SIG-M5 treated with dmso at 0.1 percent for 504 hours (cell line): ENCODE measurements around the gene SYVN1.

Experiments
- DNase-seq: peaks from one replicate; lab custom pipeline; 2025; ENCODE audit not compliant: unreplicated experiment; lab: John Stamatoyannopoulos, UW

Gene SYVN1

GRCh38 chr11:65112546-65113360 is 21.6 kb downstream of the SYVN1 start:
- peak; percentile 59 for DNase-seq

- peak; percentile 86 for DNase-seq
Observed at GRCh38 chr11:65111744-65112545, 22.4 kb downstream of the SYVN1 start, which contains the start of gene TM7SF2. Gene TM7SF2, plus strand, starts transcription at chr11:65111872. Its CDS starts 144 bp downstream, at chr11:65112016.

DNA sequence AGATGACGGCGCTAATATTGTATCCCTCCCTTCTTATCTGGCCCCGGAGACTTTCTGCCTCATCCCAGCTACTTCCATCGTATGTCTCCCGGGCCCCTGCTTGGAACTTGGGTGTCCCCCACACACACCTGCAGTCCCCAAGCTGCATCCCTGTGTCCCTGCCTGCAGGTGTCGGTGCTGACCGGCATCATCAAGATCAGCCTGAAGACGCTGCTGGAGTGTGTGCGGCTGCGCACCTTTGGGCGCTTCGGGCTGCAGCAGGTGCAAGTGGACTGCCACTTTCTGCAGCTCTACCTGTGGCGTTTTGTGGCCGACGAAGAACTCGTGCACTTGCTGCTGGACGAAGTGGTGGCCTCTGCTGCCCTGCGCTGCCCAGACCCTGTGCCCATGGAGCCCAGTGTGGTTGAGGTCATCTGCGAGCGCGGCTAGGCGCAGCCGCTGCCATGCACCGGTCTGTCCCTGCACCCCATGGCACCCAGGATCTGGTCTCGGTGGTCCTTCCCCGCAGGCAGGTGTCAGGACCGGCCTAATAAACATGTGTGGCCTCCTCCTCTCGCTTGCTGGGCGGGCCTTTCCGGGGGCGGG is 23.1 kb downstream of the SYVN1 start:
- DNase-seq: no peak

DNA sequence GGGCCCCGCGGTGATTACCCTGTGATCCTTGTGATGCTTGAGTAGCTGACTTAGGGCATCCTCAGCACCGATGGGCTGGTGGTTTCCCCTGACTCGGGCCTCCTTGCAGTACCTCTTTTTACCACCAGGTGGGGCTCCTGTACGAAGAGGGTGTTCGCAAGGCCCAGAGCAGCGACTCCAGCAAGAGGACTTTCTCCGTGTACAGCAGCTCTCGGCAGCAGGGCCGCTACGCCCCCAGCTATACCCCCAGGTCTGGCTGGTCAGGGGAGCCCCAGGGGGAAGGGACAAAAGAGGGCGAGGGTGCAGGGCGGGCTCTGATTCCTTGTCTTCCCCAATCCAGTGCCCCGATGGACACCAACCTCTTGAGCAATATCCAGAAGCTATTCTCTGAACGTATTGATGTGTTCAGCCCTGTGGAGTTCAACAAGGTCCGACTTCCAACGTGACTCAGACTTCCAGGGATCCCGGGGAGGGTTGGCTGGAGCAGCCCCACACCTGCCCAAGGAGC is 23.9 kb downstream of the SYVN1 start:
- peak; percentile 82 for DNase-seq

DNA sequence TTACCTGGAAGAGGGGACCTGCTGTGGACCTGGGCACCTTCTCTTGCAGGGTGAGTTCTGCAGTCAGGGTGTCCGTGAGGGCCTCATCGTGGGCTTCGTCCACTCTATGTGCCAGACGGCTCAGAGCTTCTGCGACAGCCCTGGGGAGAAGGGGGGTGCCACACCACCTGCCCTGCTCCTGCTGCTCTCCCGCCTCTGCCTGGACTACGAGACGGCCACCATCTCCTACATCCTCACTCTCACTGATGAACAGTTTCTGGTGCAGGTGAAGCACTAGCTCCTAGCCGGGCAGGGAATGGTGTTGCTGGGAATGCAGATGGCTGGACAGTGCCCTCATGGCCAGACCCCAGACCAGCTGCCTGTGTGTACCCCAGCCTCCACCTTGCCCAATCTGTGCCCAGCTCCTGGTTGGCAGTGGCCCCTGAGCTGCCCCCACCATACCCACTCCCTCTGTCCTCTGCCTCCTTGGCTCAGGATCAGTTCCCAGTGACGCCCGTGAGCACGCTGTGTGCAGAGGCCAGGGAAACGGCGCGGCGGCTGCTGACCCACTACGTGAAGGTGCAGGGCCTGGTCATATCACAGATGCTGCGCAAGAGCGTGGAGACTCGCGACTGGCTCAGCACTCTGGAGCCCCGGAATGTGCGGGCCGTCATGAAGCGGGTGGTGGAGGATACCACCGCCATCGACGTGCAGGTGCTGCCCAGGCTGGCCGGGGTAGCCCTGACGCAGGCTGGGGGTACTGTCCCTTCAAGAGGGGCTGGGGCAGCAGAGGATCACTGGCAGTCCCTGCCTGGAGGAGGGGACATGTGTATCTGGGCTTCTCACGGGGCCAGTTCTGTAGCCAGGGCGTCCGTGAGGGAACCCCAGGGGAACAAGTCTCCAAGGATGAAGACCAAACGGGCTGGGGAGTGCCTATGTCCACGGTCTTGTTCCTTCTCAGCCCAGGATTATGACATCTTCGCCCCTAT is 24.8 kb downstream of the SYVN1 start:
- no peak for DNase-seq

GRCh38 chr11:65108469-65109123 is 25.7 kb downstream of the SYVN1 start:
- DNase-seq: peak; percentile 37

- DNase-seq: no peak
Observed at GRCh38 chr11:65107751-65108468, 26.4 kb downstream of the SYVN1 start.

DNA sequence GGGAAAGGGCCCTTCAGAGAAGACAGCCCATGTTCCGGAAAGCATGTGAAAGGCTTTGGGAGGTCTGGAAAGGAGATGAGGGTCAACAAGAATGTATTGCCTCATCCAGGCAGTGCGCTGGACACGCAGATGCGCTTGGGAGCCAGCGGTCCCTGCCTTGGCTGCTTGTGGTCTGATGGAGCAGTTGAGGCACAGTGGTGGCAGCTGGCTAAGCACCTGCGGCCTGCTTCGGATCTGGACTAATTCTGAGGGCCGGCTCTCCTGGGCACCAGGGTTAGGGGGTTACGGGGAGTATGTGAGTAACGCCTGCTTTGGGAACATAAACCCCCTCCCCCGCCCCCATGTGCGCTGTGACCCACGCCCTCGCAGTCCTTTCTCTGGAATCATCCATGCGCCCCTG is 27.2 kb downstream of the SYVN1 start:
- DNase-seq: no peak

DNA sequence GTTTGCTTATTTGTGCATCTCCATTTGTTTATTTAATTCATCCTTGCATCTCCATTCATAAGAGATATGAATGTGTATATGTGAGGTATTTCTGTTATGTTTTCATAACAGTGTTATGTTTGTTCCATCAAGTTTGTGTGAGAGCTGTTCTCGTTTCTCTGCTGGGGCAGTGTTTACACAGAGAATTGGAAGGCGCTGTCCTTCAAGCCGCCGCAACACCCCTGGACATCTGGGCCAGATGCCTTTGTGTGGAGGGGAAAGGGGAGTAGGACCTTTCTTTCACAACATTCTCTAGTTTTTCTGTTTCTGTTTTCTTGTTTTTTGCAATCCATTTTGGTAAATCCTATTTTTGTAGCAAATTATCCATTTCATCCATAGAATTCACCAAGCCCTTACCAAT is 29.7 kb downstream of the SYVN1 start:
- DNase-seq: no peak

GRCh38 chr11:65103476-65103875 is 30.8 kb downstream of the SYVN1 start:
- no peak for DNase-seq

DNA sequence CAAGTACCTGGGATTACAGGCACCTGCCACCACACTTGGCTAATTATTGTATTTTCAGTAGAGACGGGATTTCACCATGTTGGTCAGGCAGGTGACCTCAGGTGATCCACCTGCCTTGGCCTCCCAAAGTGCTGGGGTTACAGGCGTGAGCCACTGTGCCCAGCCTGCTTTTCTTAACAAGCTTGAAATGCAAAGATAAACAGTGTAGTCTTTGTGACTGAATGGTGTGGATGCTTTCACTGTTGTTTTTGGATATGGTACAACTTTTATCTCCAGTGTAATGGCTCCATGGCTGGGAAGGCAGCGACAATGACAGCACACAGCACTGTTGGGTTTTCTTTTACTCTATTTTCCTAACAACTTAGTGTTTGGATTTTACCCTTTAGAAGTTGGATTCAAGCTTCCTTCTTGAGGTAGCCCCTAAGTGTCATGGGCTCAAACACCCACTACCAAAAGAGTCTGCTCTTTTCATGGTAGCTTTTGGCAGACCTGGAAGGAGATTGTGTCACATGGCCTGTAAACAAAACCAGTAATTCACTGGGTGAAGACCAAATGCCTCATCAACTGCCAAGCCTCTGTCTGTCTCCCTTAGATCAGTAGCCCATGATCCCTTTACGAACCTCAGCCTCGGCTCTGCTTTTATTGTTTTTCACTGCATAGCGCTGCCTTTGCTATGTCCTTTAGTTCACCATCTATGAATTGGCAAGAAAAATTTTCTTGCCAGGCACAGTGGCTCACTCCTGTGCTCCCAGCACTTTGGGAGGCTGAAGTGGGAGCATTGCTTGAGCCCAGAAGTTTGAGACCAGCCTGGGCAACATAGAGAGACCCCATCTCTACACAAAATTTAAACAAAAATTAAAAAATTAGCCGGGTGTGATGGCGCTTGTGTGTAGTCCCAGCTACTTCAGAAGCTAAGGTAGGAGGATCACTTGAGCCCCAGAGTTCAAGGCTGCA is 31.9 kb downstream of the SYVN1 start:
- DNase-seq: no peak

GRCh38 chr11:65100674-65101350 is 33.5 kb downstream of the SYVN1 start:
- no peak for DNase-seq

- no peak for DNase-seq
Observed at GRCh38 chr11:65096926-65097325, 37.4 kb downstream of the SYVN1 start.

DNA sequence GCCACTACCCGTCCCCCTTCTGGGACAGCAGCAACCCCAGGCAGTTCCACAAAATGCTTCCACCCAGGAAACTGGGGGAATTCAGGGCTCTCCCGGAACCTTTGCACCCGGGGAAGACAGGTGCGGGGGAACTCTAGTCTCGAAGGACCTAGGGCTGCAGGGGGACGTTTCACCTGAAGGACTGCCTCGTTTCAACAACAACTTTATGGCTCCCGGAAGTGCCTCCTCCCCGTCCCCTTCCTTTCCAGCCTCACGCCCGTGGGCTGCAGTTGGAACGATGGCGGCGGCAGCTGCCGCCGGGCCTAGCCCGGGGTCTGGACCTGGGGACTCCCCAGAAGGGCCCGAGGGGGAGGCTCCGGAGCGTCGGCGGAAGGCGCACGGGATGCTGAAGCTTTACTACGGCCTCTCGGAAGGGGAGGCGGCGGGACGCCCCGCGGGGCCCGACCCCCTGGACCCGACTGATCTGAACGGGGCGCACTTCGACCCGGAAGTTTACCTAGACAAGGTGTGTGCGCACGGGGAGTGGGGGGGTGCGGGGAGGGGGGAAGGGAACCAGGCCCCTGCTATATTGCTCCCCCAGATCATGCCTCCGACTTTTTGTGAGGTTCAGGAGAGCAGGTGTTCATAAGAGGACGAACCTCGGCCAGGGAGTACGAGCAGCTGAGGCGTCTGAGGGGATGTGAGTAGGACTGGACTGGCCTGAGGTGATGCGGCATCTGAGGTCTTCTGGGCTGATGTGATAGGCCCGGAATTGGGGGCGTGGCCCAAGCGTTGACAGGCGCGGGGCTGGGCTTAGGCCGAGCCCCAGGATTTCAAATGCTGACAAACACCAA is 38.1 kb downstream of the SYVN1 start, which contains the start of gene VPS51:
TSS of gene VPS51 (plus strand) at position 241 of the 833 bp plus-strand sequence. CDS start at position 278, 37 bp downstream.
- peak; percentile 90 for DNase-seq

DNA sequence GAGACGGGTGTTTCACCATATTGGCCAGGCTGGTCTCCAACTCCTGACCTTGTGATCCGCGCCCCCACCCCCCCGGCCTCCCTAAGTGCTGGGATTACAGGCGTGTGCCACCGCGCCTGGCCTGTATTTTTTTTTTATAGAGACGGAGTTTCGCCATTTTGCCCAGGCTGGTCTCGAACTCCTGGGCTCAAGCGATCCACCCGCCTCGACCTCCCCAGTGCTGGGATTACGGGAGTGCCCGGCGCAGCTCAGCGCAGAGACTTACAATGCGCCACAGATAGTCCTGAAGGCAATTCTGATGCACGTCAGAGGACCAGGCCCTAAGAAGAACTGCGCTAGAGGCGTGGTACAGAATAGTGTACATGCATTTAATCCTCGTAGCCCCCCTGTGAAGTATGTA is 38.9 kb downstream of the SYVN1 start:
- DNase-seq: no peak

- no peak for DNase-seq
Observed at GRCh38 chr11:65090628-65091027, 43.7 kb downstream of the SYVN1 start.

DNA sequence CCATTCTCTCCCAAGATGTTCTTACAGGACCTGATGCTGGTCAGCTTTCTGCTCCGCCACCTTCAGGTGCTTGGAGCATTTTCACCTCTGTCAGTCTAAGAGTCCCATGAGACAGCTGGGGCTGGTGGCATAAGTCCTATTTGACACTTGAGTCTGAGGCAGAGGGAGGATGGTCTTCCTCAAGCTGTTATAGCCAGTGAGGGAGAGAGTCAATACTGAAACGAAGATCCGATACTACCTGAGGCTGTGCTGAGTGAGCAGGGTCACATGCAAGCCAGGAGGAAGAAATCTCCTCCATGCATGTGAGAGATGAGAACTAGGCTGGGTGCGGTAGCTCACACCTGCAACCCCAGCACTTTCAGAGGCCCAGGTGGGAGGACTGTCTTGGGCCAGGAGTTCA is 44.7 kb downstream of the SYVN1 start:
- DNase-seq: no peak
